K562 (cell line): ENCODE results near the gene C3. TPM values are rescaled to one million over a fixed set of nuclear protein-coding genes. Genes with fewer than 3 reads are reported as not detected.

Experiments
- ATF7 ChIP-seq: fragments of 450-650 bp; IDR thresholded peaks from 2 replicates; pipeline ENCODE4 v1.7.1; 2014; ENCODE audit warnings: mild to moderate bottlenecking, moderate library complexity
- CHD1 ChIP-seq: fragments of 200-600 bp; sonication (generic); IDR thresholded peaks from one replicate; pipeline ENCODE4 v1.6.1; 2012; ENCODE audit warnings: mild to moderate bottlenecking, moderate library complexity, low read length, inconsistent platforms
- ELF4 ChIP-seq: fragments of 450-650 bp; formaldehyde crosslinking; IDR thresholded peaks from 2 replicates; pipeline ENCODE4 v1.4.0; 2022; ENCODE audit warnings: missing genetic modification characterization
- HMGN3 ChIP-seq: IDR thresholded peaks from 2 replicates; pipeline ENCODE4 v1.6.1; 2011; ENCODE audit warnings: borderline replicate concordance, low read depth, mild to moderate bottlenecking, mixed read lengths, low read length; ENCODE audit not compliant: insufficient read length; ENCODE audit errors: extremely low read depth
- HNRNPK ChIP-seq: fragments of 200-400 bp; formaldehyde crosslinking; IDR thresholded peaks from one replicate; pipeline ENCODE4 v1.6.1; 2018; ENCODE audit warnings: mild to moderate bottlenecking, low read depth, low read length; ENCODE audit not compliant: poor library complexity, severe bottlenecking
- L3MBTL2 ChIP-seq: fragments of 450-650 bp; IDR thresholded peaks from 2 replicates; pipeline ENCODE4 v1.6.1; 2016; ENCODE audit warnings: mild to moderate bottlenecking, moderate library complexity
- MBD2 ChIP-seq: sonication (generic); IDR thresholded peaks from 2 replicates; pipeline ENCODE4 v1.6.1; 2016; ENCODE audit warnings: low read depth, borderline replicate concordance
- POLR3A ChIP-seq: IDR thresholded peaks from 2 replicates; pipeline ENCODE4 v1.6.1; 2011; ENCODE audit warnings: borderline replicate concordance, mild to moderate bottlenecking, moderate library complexity; ENCODE audit not compliant: insufficient read length, insufficient read depth; ENCODE audit errors: extremely low read depth
- SMARCA4 ChIP-seq: fragments of 450-650 bp; IDR thresholded peaks from 2 replicates; pipeline ENCODE4 v1.6.1; 2016
- SUPT5H ChIP-seq: fragments of 450-650 bp; IDR thresholded peaks from 2 replicates; pipeline ENCODE4 v1.6.1; 2016
- ZEB2 ChIP-seq: fragments of 450-650 bp; IDR thresholded peaks from 2 replicates; pipeline ENCODE4 v1.6.1; 2016
- ZFP1 ChIP-seq: fragments of 450-650 bp; formaldehyde crosslinking; IDR thresholded peaks from 2 replicates; pipeline ENCODE4 v1.4.0; 2020; ENCODE audit warnings: mild to moderate bottlenecking, mixed read lengths
- ZFP36 ChIP-seq: fragments of 150-350 bp; IDR thresholded peaks from 2 replicates; pipeline ENCODE4 v1.6.1; 2018; ENCODE audit warnings: low read length, low read depth; ENCODE audit not compliant: partially characterized antibody
- ZNF12 ChIP-seq: sonication (generic); formaldehyde crosslinking; IDR thresholded peaks from 2 replicates; pipeline ENCODE4 v1.4.0; 2020; ENCODE audit warnings: mild to moderate bottlenecking, missing genetic modification reagents
- ZNF174 ChIP-seq: fragments of 250-450 bp; sonication (Bioruptor Pico); IDR thresholded peaks from 2 replicates; pipeline ENCODE4 v1.4.0; 2020; ENCODE audit warnings: mild to moderate bottlenecking
- ZNF175 ChIP-seq: fragments of 200-800 bp; sonication (Bioruptor generic); IDR thresholded peaks from 2 replicates; pipeline ENCODE4 v1.6.1; 2016; ENCODE audit warnings: low read depth, mild to moderate bottlenecking, missing genetic modification characterization, missing compliant biosample characterization
- ZSCAN32 ChIP-seq: fragments of 450-650 bp; formaldehyde crosslinking; IDR thresholded peaks from 2 replicates; pipeline ENCODE4 v1.4.0; 2020; ENCODE audit warnings: mild to moderate bottlenecking, moderate library complexity
- polyA plus RNA-seq, 8 experiments: library from polyadenylated mRNA; depleted of rRNA in 4 of 8; stranded (reverse) in 5 of 8; unstranded in 3 of 8; fragments of >200 nt; fragmentation: Nextera tagmentation in 2 of 8; fragmentation: Illumina TruSeq in 1 of 8; extraction: Ambion mirVana in 2 of 8; extraction: Trizol in 1 of 8; gene quantifications; 2 replicates each; pipeline versions ENCODE4 v1.2.1 to v1.2.3, GENCODE V29; 2011 to 2014; ENCODE audit warnings: inconsistent platforms in 1 of 8, missing spikeins in 1 of 8
- total RNA-seq, 7 experiments: library from RNA; depleted of rRNA in 6 of 7; stranded (reverse); fragments of >200 nt in 6 of 7; fragmentation: Illumina TruSeq in 2 of 7; extraction: Trizol in 2 of 7; gene quantifications; 2 replicates each; pipeline versions ENCODE4 v1.2.1 to v1.2.3, GENCODE V29; 2011 to 2021; ENCODE audit warnings: low replicate concordance in 1 of 7
- TF ChIP-seq, protein P1 (sequence below), 2 experiments: fragments of 450-650 bp; conservative IDR thresholded peaks; 2 replicates each; pipeline ENCODE4 v1.6.1; 2017; ENCODE audit warnings: mild to moderate bottlenecking in 2 of 2, moderate library complexity in 2 of 2
- TF ChIP-seq, protein P2 (sequence below): fragments of 250-450 bp; sonication (Bioruptor Pico); IDR thresholded peaks from 2 replicates; pipeline ENCODE4 v1.4.0; 2020; ENCODE audit warnings: mild to moderate bottlenecking
- TF ChIP-seq, protein P3 (sequence below), 2 experiments: fragments of 450-650 bp; IDR thresholded peaks; 2 replicates each; pipeline ENCODE4 v1.6.1; 2018; ENCODE audit warnings: mild to moderate bottlenecking in 2 of 2, low read depth in 1 of 2; ENCODE audit not compliant: partially characterized antibody in 2 of 2

Gene C3
- total and polyA plus RNA-seq, 9 of the 15 experiments (the other 6 are each of a cell fraction or from before 2014, with no cell fraction given), result 0.59 to 10.6 (median 2.2) TPM

DNA sequence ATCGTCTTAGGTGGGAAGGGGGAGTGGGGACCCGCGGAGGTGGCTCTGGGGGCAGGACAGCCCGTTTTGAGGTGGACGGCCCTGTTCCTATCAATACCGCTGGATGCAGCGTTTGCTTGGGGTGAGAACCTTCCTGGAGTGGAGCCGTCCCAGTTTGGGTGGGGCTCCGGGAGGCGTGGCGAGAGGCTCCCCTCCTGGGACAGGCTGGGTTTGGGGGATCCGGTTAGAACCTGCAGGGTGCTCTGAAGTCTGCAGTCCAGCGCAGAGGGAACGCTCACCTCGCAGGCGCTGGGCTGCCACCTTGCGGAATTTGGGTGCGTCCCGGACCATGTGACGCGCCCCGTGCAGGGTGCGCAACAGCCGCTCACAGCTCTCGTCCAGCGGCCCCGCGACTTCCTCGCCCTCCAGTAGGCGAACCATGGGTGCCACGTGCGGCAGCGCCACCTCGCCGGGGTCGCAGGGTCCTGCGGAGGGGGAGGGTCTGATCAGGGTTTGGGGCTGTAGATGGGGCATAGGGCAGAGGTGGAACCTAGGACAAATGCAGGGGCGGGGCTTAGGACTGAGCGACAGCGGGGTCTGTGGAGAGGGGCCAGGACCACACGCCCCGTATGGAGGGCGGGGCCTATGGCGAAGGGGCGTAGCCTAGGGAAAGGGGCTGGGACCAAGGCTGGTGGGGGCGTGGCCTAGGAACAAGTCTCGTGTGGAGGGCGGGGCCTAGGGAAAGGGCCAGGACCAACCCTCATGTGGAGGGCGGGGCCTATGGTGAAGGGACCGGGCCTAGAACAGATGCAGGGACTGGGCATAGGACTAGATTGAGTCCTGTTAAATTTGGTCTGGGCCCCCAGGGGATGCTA lies 33.0 kb upstream of the C3 start (continued):
- TF ChIP-seq, protein P1, sequence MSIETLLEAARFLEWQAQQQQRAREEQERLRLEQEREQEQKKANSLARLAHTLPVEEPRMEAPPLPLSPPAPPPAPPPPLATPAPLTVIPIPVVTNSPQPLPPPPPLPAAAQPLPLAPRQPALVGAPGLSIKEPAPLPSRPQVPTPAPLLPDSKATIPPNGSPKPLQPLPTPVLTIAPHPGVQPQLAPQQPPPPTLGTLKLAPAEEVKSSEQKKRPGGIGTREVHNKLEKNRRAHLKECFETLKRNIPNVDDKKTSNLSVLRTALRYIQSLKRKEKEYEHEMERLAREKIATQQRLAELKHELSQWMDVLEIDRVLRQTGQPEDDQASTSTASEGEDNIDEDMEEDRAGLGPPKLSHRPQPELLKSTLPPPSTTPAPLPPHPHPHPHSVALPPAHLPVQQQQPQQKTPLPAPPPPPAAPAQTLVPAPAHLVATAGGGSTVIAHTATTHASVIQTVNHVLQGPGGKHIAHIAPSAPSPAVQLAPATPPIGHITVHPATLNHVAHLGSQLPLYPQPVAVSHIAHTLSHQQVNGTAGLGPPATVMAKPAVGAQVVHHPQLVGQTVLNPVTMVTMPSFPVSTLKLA (conservative IDR thresholded peaks at IDR 0.05), result peak; percentile 99
- TF ChIP-seq POLR3A, result no peak
- TF ChIP-seq HMGN3, result peak; percentile 95
- TF ChIP-seq SUPT5H, result peak; percentile 68
- peak; percentile 17 for TF ChIP-seq HNRNPK
- peak; percentile 25; the same call in 1 of the 2 replicates for TF ChIP-seq ZNF12 (CRISPR knock-in tag)
- TF ChIP-seq ATF7, result peak; percentile 88
- peak; percentile 46; the same call in 1 of the 2 replicates for TF ChIP-seq ELF4 (CRISPR knock-in tag)
- TF ChIP-seq MBD2, result no peak; the same call in 1 of the 2 replicates
- TF ChIP-seq ZFP36, result no peak
- no peak for TF ChIP-seq ZNF174 (CRISPR knock-in tag)
- TF ChIP-seq, protein P2, sequence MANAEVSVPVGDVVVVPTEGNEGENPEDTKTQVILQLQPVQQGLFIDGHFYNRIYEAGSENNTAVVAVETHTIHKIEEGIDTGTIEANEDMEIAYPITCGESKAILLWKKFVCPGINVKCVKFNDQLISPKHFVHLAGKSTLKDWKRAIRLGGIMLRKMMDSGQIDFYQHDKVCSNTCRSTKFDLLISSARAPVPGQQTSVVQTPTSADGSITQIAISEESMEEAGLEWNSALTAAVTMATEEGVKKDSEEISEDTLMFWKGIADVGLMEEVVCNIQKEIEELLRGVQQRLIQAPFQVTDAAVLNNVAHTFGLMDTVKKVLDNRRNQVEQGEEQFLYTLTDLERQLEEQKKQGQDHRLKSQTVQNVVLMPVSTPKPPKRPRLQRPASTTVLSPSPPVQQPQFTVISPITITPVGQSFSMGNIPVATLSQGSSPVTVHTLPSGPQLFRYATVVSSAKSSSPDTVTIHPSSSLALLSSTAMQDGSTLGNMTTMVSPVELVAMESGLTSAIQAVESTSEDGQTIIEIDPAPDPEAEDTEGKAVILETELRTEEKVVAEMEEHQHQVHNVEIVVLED (CRISPR knock-in tag), result peak; percentile 45
- peak; percentile 74 for TF ChIP-seq SMARCA4
- no peak for TF ChIP-seq ZSCAN32 (CRISPR knock-in tag)
- no peak; the same call in 1 of the 2 replicates for TF ChIP-seq ZEB2
- 0 out of 2 replicates have a peak, but pooled peaks have one; percentile 59 for TF ChIP-seq ZNF175 (CRISPR knock-in tag)
- TF ChIP-seq, protein P3, sequence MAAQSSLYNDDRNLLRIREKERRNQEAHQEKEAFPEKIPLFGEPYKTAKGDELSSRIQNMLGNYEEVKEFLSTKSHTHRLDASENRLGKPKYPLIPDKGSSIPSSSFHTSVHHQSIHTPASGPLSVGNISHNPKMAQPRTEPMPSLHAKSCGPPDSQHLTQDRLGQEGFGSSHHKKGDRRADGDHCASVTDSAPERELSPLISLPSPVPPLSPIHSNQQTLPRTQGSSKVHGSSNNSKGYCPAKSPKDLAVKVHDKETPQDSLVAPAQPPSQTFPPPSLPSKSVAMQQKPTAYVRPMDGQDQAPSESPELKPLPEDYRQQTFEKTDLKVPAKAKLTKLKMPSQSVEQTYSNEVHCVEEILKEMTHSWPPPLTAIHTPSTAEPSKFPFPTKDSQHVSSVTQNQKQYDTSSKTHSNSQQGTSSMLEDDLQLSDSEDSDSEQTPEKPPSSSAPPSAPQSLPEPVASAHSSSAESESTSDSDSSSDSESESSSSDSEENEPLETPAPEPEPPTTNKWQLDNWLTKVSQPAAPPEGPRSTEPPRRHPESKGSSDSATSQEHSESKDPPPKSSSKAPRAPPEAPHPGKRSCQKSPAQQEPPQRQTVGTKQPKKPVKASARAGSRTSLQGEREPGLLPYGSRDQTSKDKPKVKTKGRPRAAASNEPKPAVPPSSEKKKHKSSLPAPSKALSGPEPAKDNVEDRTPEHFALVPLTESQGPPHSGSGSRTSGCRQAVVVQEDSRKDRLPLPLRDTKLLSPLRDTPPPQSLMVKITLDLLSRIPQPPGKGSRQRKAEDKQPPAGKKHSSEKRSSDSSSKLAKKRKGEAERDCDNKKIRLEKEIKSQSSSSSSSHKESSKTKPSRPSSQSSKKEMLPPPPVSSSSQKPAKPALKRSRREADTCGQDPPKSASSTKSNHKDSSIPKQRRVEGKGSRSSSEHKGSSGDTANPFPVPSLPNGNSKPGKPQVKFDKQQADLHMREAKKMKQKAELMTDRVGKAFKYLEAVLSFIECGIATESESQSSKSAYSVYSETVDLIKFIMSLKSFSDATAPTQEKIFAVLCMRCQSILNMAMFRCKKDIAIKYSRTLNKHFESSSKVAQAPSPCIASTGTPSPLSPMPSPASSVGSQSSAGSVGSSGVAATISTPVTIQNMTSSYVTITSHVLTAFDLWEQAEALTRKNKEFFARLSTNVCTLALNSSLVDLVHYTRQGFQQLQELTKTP (IDR thresholded peaks at IDR 0.05; ENCODE audit: low read depth in 1 of 2, partially characterized antibody in 2 of 2), result peak in 1 of 2 experiments; percentile 46
- TF ChIP-seq CHD1, result no peak
- no peak for TF ChIP-seq ZFP1 (CRISPR knock-in tag)
- TF ChIP-seq L3MBTL2, result peak; percentile 99
